ENCODE results near the gene TSPAN3.
A peak's percentile ranks its signal among the peaks of the same experiment; 100 is the strongest.

DNA sequence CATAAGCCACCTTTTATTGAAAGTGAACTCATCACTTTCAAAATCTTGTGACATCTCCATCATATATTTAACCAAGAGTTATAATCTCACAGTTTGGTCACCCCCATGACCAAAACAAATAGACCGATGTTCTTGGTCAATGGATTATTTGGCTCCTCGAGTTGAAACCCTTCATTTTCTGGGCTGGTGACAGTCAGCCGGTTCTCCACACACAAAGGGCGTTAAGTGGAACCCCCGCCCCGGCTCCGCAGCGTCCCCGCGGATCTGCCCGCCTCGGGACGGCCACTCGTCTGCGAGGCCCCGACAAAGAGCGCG lies 772 bp downstream of the TSPAN3 start:
- no peak for TF ChIP-seq EP300 (IDR thresholded peaks at IDR 0.05)
- TF ChIP-seq, protein P1, sequence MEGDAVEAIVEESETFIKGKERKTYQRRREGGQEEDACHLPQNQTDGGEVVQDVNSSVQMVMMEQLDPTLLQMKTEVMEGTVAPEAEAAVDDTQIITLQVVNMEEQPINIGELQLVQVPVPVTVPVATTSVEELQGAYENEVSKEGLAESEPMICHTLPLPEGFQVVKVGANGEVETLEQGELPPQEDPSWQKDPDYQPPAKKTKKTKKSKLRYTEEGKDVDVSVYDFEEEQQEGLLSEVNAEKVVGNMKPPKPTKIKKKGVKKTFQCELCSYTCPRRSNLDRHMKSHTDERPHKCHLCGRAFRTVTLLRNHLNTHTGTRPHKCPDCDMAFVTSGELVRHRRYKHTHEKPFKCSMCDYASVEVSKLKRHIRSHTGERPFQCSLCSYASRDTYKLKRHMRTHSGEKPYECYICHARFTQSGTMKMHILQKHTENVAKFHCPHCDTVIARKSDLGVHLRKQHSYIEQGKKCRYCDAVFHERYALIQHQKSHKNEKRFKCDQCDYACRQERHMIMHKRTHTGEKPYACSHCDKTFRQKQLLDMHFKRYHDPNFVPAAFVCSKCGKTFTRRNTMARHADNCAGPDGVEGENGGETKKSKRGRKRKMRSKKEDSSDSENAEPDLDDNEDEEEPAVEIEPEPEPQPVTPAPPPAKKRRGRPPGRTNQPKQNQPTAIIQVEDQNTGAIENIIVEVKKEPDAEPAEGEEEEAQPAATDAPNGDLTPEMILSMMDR (IDR thresholded peaks at IDR 0.05): no peak
- TF ChIP-seq POLR2AphosphoS5 (IDR thresholded peaks at IDR 0.05): no peak
- peak in 1 of 4 donors; percentile 23 for TF ChIP-seq POLR2A (IDR thresholded peaks at IDR 0.05)
